ENCODE measurements around the gene STEAP1B.

STEAP1B gene

GRCh38 chr7:22404421-22405023 is 95.5 kb downstream of the STEAP1B start:
- in situ Hi-C loops (cut with HindIII; ENCODE audit: low sequenced_read_pairs) = no loop called here

- in situ Hi-C loops (cut with HindIII; ENCODE audit: low sequenced_read_pairs) = no loop called here
Observed at GRCh38 chr7:22403344-22403743, 96.6 kb downstream of the STEAP1B start.

- in situ Hi-C loops (cut with HindIII; ENCODE audit: low sequenced_read_pairs) = no loop called here
Observed at GRCh38 chr7:22402250-22402649, 97.7 kb downstream of the STEAP1B start.

GRCh38 chr7:22400936-22401553 is 98.9 kb downstream of the STEAP1B start:
- in situ Hi-C loops (cut with HindIII; ENCODE audit: low sequenced_read_pairs) = no loop called here

- in situ Hi-C loops (cut with HindIII; ENCODE audit: low sequenced_read_pairs) = no loop called here
Observed at GRCh38 chr7:22400150-22400814, 99.7 kb downstream of the STEAP1B start.

- in situ Hi-C loops (cut with HindIII; ENCODE audit: low sequenced_read_pairs) = no loop called here
Observed at GRCh38 chr7:22399546-22399945, 100.4 kb downstream of the STEAP1B start.

- in situ Hi-C loops (cut with HindIII; ENCODE audit: low sequenced_read_pairs) = no loop called here
Observed at GRCh38 chr7:22399091-22399490, 100.9 kb downstream of the STEAP1B start.

- in situ Hi-C loops (cut with HindIII; ENCODE audit: low sequenced_read_pairs) = no loop called here
Observed at GRCh38 chr7:22397981-22398380, 102.0 kb downstream of the STEAP1B start.

- in situ Hi-C loops (cut with HindIII; ENCODE audit: low sequenced_read_pairs) = no loop called here
Observed at GRCh38 chr7:22395222-22395621, 104.8 kb downstream of the STEAP1B start.

GRCh38 chr7:22394739-22395138 is 105.2 kb downstream of the STEAP1B start:
- in situ Hi-C loops (cut with HindIII; ENCODE audit: low sequenced_read_pairs) = no loop called here

- in situ Hi-C loops (cut with HindIII; ENCODE audit: low sequenced_read_pairs) = no loop called here
Observed at GRCh38 chr7:22393913-22394729, 105.9 kb downstream of the STEAP1B start.

GRCh38 chr7:22390516-22390915 is 109.5 kb downstream of the STEAP1B start:
- in situ Hi-C loops (cut with HindIII; ENCODE audit: low sequenced_read_pairs) = no loop called here

- in situ Hi-C loops (cut with HindIII; ENCODE audit: low sequenced_read_pairs) = no loop called here
Observed at GRCh38 chr7:22389892-22390291, 110.1 kb downstream of the STEAP1B start.

GRCh38 chr7:22387583-22387982 is 112.4 kb downstream of the STEAP1B start:
- in situ Hi-C loops (cut with HindIII; ENCODE audit: low sequenced_read_pairs) = no loop called here

- in situ Hi-C loops (cut with HindIII; ENCODE audit: low sequenced_read_pairs) = no loop called here
Observed at GRCh38 chr7:22386865-22387264, 113.1 kb downstream of the STEAP1B start.

- in situ Hi-C loops (cut with HindIII; ENCODE audit: low sequenced_read_pairs) = no loop called here
Observed at GRCh38 chr7:22386206-22386858, 113.7 kb downstream of the STEAP1B start.

GRCh38 chr7:22385326-22385725 is 114.7 kb downstream of the STEAP1B start:
- in situ Hi-C loops (cut with HindIII; ENCODE audit: low sequenced_read_pairs) = no loop called here

- in situ Hi-C loops (cut with HindIII; ENCODE audit: low sequenced_read_pairs) = no loop called here
Observed at GRCh38 chr7:22380333-22380732, 119.7 kb downstream of the STEAP1B start.

- in situ Hi-C loops (cut with HindIII; ENCODE audit: low sequenced_read_pairs) = no loop called here
Observed at GRCh38 chr7:22378199-22378980, 121.6 kb downstream of the STEAP1B start.

GRCh38 chr7:22377703-22378102 is 122.3 kb downstream of the STEAP1B start:
- in situ Hi-C loops (cut with HindIII; ENCODE audit: low sequenced_read_pairs) = no loop called here

Data from DLD1 (cell line).